Measurements from ENCODE around the gene SASH1.

SASH1 gene

DNA sequence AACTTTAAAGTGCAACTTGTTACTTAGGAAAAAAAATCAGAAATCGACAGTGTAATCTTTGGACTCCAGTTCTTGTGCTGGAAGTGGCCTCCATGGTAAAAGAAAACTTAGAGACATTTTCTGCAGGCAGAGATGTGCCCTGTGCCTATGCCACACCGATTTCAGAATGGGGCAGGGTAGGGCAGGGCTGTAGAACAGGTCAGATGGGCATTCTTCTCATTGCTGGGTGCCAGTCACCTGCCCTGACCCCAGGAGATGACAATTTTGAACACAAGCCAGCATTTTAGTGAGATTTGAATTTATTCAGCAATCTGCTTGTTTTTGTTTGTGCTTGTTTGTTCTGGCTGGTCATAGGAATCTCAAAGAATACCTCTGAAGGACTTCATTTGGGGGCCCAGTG is 63.3 kb downstream of the SASH1 start:
- no peak for DNase-seq (ENCODE audit: low spot score)

DNA sequence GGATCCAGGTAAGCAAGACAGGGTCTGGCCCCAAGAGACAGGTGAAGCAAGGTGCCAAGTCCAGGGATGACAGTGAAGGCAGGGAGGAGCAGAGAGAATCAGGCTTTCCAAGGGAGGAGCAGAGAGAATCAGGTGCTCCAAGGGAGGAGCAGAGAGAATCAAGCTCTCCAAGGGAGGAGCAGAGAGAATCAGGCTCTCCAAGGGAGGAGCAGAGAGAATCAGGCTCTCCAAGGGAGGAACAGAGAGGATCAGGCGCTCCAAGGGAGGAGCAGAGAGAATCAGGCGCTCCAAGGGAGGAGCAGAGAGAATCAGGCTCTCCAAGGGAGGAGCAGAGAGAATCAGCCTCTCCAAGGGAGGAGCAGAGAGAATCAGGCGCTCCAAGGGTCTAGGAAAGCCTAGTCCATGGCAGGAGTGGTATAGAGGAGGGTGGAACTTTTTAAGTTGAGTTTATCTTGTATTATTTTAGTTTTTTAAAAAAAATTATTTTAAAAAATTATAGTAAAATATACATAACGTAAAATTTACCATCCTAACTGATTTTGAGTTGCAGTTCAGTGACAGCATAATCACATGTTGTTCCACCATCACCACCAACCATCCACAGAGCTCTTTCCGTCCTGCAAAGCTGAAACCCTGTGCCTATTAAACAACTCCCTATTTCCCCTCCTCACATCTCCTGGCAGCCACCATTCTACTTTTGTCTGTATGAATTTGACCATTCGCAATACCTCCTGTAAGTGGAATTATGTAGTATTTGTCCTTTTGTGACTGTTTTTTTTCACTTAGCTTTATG is 64.1 kb downstream of the SASH1 start:
- DNase-seq (ENCODE audit: low spot score), result no peak

DNA sequence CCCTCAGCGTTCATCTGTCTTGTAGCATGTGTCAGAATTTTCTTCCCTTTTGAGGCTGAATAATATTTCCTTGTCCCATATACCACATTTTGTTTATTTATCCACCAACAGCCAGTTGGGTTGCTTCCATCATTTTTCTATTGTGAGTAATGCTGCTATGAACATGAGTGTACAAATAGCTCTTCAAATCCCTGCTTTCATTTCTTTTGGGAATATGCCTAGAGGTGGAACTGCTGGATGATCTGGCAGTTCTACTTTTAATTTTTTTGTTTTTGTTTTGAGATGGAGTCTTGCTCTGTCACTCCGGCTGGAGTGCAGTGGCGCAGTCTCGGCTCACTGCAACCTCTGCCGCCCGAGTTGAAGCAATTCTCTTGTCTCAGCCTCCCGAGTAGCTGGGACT is 64.7 kb downstream of the SASH1 start:
- peak; percentile 81 for DNase-seq (ENCODE audit: low spot score)

DNA sequence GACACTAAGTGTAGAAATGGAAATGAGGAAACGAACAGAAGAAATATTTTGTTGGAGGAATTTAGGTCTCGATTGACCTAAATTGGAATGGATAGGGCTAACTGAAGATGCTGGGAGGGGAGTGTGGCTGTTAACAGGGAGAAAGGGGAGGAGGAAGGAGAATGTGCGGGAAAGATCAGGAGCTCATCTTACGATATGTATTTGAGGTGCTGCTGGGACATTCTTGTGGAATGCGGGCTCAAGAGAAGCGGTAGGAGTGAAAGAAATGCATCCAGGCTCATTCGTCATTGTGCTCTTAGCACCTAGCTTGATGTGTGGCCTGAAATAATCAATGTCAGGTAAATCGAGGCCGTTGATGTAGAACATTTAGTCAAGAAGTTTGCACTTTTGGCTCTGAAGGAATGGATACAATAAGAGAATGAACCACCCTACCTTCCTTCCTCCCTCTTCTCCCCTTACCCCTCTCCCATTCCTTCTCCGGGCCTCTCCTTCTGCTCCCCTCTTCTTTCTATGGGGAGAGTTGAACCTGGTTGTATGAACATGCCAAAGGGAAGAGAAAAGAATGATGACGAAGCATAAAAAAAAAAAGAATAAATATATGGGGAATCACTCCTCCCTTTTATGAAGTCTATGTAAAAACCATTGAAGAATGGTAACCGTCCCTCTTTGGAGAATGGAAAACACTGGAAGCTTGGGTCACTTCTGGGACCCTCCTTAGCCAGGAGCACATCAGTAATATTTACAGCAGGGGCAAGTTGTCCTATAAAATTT is 70.9 kb downstream of the SASH1 start:
- no peak for DNase-seq (ENCODE audit: low spot score)

DNA sequence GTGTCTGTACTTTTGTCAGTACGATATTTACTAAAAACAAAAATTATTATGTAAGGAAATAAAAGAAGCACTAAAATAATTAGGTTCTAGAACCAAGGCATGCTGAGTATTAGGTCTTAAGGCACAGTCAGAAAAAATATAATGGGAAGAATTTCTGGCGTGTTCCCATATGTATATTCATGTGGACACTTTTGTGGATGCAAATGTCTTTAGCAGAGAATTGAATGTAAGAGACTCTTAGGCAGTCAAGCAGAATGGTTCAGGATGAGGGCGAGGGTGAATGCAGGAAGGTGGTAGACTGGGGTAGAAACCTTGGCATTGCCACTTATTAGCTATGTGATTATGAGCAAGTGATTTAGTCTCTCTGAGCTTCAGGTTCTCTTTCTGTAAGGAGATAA is 71.5 kb downstream of the SASH1 start:
- no peak for DNase-seq (ENCODE audit: low spot score)

DNA sequence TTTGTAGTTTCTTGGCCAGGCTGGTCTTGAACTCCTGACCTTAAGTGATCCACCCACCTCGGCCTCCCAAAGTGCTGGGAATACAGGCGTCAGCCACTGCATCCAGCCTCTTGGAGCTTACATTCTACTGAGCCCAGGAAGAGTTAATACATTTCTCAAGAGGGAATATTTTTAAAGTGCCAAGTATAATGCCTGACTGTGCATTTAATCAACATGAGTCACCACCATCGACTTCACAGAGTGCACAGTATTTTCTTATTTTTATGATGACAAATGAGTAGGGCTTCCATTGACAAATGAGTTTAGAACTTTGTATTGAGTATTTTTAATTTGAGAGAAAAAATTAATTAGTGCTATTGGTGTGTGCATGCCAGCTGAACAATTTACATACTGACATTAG is 72.2 kb downstream of the SASH1 start:
- peak; percentile 71 for DNase-seq (ENCODE audit: low spot score)

DNA sequence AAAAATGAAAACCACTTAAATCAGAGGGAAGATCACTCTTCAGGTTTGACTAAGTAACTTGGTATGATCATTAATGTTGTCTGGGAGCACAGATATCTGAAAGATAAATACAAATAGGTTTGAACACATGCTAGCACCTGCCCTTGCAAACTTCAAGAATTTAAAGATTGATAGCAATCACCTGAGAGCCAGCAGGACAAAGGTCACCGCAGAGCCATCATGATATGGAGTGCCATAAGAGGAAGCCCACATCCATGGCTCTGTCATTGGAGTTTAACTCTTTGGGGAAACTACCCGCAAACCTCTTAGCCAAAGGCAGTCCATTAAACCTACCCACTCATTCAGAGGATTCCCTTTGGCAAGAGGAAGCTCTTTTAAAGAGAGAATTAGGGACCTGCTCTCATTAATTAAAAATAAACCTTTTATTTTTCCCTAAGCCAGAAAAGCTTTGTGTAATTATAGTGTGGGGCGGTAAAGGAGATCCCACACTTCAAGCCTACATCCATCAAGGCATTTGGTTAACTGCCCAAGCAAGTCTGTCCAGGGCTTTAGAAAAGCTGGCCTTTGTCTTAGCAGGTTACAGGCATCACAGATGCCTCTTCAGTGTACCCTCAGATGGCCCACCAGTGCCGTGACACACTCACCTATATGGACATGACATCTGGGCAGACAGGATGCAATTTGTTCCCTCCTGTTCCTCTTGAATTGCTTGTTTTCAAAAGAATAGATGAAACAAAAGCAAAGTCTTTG is 73.0 kb downstream of the SASH1 start:
- no peak for DNase-seq (ENCODE audit: low spot score)

DNA sequence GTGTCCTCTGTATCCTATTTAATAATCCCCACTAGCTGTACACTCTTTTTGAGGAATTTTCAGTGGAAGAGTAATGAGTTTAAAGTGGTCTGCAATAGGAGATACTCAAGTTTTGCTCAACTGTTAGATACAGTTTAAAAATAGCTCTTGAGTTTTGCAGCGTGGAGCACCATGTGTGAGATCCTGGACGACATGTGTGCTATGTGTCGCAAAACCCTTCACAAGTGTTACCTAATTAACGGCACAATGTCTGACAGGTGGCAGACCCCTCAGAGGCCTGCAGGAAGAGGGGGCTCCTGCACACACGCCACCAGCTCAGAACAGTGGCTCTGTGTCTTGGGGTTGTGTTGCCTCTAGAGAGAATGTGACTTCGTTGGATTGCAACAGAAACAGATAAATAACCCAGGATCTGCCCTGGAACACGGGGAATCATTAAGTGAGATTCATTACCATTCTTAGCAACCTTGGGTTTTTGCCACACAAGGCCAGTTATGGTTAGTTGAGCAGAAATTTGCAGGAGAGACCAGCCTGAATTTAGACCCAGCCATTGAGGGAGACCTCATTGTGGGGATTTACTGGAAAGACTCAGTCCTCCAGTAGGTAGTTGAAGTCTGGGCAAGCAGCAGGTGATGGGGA is 73.8 kb downstream of the SASH1 start:
- no peak for DNase-seq (ENCODE audit: low spot score)

DNA sequence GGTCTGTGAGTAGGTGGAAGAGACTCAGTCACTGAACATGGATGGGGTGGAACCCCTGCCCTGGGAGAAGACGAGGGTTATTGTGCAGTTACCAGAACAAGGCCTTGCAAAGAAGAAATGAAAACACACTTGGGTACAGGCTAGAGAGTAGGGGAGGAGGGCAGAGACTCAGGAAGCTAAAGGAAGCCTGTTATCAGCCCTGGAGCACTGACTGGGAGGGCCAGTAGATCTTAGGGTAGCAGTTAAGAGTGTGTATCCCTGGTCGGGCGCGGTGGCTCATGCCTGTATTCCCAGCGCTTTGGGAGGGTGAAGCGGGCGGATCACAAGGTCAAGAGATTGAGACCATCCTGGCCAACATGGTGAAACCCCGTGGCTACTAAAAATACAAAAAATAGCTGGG is 74.4 kb downstream of the SASH1 start:
- no peak for DNase-seq (ENCODE audit: low spot score)

DNA sequence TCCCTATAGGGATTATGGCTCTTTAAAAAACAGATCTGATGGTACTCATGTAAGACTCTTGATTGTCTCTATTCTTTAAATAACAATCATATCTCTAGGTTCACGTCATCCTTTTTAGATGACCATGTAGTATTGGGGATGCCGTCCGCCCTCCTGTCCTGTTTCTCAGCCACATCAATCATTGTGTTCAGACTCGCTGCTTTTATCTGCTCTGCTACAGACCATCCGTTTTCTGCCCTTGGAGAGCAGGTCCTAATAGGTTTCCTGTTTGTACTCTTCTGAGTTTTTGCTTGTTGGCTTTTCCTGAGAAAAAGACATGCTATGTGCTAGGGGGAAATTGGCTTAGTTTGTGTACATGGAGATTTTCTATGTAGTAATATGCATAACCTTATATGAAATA is 76.8 kb downstream of the SASH1 start:
- DNase-seq (ENCODE audit: low spot score), result no peak

DNA sequence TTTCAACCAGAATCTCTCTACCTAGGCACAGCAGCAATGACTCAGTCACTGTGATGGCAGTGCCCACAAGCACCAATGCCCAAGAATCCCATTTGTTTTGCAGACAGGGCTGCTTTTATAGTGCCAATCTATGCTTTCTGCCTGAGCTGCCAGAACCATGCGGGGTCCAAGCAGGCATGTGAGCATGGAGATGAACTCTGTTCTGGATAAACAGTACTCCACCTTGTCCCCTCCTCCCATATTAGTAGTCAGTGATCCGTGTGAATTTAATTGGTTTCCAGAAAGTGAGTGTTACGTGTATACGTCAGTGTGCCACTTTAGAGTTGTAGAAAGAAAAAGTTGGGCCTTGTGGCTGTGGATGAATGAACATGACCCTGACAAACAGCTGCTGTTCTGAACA is 79.4 kb downstream of the SASH1 start:
- DNase-seq (ENCODE audit: low spot score), result no peak

DNA sequence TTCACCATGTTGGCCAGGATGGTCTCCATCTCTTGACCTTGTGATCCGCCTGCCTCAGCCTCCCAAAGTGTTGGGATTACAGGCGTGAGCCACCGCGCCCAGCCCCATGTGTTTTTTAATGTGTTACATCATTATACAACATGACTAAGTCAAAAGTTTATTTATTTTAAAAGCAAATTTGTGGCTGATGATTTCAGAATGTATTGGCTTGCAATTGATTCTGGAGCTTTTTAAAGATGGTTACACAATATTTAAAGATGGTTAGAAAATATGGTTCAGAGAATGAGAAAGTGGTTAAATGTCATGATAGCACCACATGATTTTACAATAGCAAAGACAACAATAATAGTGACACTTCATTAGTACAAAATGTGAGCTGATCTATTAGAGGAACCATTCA is 80.5 kb downstream of the SASH1 start:
- DNase-seq (ENCODE audit: low spot score), result no peak

DNA sequence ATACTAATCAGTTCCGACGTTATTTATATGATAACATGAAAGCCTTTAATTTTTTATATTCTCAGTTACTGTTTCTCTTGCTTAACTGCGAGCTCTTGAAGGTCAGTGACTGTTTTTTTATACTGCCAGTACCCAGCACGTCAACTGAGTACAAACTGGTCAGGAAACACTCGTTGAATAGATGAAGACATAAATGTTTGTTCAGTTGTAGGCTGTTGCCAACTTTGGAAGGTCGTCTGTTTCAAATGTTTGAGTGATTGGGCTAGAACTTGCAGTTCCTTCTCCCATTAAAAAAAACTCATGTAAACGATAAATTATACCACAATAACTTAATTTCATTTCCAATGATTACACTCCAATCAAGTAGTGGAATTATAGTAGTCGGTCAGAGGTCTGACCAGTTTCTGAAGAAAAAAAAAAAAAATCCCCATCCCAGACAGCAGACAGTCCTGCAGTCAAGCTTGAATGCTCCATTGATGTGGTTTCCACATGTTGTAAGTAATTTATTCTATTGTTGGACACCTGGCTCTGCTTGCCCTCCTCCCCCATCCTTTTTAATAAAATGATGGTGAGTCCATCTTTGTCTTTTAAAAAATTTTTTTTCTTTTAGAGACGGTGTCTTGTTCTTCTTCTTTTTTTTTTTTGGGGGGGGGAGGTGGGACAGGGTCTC is 81.1 kb downstream of the SASH1 start:
- no peak for DNase-seq (ENCODE audit: low spot score)

DNA sequence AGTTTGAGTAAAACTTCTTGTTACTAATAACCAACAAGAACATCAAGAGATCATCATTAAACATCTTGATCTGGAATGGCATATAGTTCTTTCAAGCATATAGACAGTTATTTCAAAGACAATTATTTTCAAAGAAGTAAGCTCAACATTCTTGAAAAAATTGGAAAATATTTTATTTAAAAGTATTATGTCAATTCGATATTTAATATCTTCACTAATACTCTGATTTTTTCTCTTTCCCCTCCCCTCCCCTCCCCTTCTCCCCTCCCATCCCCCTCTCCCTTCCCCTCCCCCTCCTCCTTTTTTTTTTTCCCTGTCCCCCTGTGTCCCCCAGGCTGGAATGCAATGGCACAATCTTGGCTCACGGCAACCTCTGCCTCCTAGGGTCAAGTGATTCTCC is 82.8 kb downstream of the SASH1 start:
- DNase-seq (ENCODE audit: low spot score), result no peak

DNA sequence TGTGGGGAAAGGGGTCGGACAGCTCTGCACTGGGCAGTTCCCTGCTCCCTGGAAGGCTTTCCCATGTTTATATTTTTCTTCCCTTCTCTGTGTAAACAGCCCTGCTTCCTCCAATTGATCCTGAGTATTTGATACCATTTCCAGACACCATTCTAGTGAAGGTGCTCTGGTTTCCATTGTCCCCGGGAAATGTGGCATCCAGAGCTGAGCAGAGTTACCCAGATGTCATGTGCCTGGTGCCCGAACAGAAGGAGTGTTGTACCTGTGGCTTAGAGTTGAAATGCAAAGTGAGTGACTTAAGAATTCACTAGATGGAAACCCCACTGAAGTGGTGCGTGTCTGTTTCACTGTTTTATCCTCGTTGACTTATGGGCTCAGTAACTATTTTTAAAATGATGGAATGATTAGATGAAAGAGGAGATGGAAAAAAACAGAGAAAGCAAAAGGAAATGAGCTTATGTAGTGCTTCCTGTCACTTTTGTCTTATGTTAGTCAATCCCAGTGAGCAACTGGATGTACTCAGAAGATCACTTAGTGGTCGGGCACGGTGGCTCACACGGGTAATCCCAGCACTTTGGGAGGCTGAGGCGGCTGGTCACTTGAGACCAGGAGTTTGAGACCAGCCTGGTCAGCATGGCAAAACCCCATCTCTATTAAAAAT is 83.8 kb downstream of the SASH1 start:
- DNase-seq (ENCODE audit: low spot score), result no peak

DNA sequence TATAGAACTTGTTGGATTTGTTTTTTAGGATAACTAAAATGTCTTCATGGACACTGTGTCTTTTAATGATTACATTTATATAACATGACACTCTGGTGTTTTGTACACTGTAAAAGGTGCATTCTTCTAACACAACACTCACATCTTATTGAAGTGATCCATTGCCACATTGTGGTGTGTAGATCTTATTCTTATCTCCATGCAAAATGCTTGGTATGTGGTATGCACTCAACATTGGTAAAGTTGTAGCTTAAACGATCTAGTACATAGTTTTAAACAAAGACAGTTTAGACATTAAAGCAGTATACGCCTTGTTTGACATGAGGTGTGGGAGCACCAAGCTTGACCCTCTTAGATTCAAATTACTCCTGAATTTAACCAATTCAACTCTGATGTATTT is 84.7 kb downstream of the SASH1 start:
- DNase-seq (ENCODE audit: low spot score), result no peak

DNA sequence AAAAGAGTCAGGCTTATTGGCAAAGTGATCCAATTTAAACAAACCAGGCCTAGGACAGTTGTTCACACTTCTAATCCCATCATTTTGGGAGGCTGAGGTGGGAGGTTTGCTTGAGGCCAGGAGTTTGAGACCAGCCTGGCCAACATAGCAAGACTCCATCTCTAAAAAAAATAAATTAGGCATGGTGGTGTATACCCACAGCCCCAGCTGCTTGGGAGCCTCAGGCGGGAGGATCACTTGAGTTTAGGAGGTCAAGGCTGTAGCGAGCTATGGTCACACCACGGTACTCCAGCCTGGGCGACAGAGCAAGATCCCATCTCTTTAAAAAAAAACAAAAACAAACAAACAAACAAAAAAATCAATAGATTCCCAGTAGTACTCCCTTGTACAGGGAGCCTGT is 86.8 kb downstream of the SASH1 start:
- no peak for DNase-seq (ENCODE audit: low spot score)

DNA sequence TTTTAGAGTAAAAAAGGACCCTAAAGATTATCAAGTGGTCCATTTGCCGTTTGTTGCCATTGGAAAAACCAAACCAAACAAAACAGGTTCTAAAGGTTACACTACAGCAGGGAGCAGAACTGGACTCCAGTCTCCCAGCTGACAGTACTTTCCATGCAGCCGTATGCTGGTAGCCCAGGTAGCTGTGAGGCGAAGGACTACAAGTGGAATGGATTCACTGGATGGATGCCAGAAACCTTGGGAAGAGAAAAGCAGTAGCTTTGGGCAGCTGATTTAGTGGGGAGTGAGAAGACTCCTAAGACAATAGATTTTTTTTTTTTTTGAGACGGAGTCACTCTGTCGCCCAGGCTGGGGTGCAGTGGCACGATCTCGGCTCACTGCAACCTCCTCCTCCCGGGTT is 88.3 kb downstream of the SASH1 start:
- no peak for DNase-seq (ENCODE audit: low spot score)

DNA sequence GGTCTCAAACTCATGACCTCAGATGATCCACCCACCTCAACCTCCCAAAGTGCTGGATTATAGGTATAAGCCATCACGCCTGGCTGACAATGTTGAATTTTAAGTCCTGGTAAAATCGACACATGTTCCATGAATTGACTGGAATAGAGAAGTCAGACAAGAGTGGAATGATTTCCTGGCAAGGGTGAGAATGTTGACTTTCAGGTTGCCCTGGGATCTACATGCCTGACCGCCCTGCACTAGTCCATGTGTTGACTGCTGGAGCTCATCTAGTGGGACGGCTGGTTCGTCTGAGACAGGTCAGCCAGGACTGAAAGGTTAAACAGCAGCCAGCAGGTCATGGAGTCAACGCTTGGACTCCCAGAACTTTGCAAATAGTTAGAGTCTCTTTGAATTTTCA is 88.8 kb downstream of the SASH1 start:
- DNase-seq (ENCODE audit: low spot score), result no peak

DNA sequence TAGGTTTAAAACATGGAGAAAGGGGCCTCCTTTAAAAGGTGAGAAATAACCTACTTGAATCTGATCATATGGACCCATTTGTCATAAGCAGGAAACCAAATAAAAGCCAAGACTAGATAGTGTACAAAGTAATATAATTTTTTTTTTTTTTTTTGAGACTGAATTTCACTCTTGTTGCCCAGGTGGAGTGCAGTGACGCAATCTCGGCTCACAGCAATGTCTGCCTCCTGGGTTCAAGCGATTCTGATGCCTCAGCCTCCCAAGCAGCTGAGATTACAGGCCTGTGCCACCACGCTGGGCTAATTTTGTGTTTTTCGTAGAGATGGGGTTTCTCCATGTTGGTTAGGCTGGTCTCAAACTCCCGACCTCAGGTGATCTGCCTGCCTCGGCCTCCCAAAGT is 89.2 kb downstream of the SASH1 start:
- DNase-seq (ENCODE audit: low spot score), result no peak

DNA sequence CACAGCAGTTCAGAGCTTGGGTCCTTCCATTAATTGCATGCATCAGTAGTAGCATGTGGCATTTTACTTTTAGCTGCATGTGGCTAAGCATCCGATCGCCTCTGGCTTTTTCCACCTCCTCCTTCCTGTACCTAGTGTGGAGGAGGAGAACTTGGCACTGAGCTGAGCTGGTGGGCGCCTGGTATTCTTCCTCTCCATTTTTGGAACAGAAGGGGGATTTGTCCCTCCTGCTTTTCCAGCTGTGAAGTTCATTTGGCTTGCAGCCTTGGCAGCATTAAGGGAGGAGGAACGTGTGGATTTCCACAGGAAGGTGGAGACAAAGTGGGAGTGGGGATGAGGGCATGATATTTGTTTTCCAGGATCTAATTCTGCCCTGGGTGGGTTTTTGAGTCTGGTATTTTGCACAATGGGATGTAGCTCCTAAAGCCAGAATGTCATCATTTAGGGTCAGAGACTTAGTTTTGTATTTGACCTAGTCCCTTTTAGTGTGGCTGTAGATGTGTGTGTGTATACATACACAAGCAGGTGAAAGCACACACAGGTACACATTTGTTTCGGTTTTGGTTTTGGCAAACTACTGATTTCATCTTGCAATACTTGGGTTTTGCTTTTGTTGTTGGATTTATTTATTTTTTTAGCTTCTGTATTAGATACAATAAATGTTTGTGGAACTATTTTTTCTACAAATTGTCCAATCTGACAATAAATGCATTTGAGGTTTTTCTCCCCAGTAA is 90.0 kb downstream of the SASH1 start:
- DNase-seq (ENCODE audit: low spot score), result no peak

All from GM03348 (cell line).